Heart left ventricle (tissue), 16 donors: Measurements from ENCODE around the gene CREG1. TPM values are rescaled to one million over a fixed set of nuclear protein-coding genes. Genes with fewer than 3 reads are reported as not detected.
"Not testable (repeated sequence)": the region's sequence is repeated elsewhere in the genome, so short reads cannot be mapped to it uniquely, and the experiment has no call there.

Experiments
- ATAC-seq, 4 donors: fragments of 200-7000 bp; cut with Tn5 transposase; one replicate each; pipeline ENCODE4 v1.9.1; 2020 to 2022; ENCODE audit warnings: moderate library complexity in 4 of 4, mild to moderate bottlenecking in 3 of 4, moderate number of reproducible peaks in 1 of 4
- DNase-seq, 5 donors: peaks; one replicate each; pipeline ENCODE4 v3.0.0-alpha.2; 2020
- H3K27ac ChIP-seq, 12 donors: fragments of 200-600 bp; sonication (generic) in 4 of 12; one replicate each; pipeline versions ENCODE4 v1.5.0 to v1.8.0; 2016 to 2022; ENCODE audit warnings: mild to moderate bottlenecking in 2 of 12
- H3K27me3 ChIP-seq, 9 donors: fragments of 200-600 bp; sonication (generic) in 2 of 9; one replicate each; pipeline versions ENCODE4 v1.5.1 to v1.8.0; 2016 to 2022; ENCODE audit warnings: mild to moderate bottlenecking in 3 of 9
- H3K36me3 ChIP-seq, 9 donors: fragments of 200-600 bp; sonication (generic) in 2 of 9; one replicate each; pipeline versions ENCODE4 v1.5.0 to v1.8.0; 2018 to 2022; ENCODE audit warnings: mild to moderate bottlenecking in 2 of 9
- H3K4me1 ChIP-seq, 12 donors: fragments of 200-600 bp; sonication (generic) in 4 of 12; one replicate each; pipeline versions ENCODE4 v1.5.0 to v1.8.0; 2016 to 2022; ENCODE audit warnings: mild to moderate bottlenecking in 3 of 12
- H3K4me3 ChIP-seq, 12 donors: fragments of 200-600 bp; sonication (generic) in 4 of 12; one replicate each; pipeline versions ENCODE4 v1.5.0 to v1.8.0; 2017 to 2022; ENCODE audit warnings: mild to moderate bottlenecking in 9 of 12, moderate library complexity in 4 of 12
- H3K9me3 ChIP-seq, 12 donors: fragments of 200-600 bp; sonication (generic) in 4 of 12; one replicate each; pipeline versions ENCODE4 v1.5.0 to v1.8.0; 2016 to 2022; ENCODE audit warnings: mild to moderate bottlenecking in 1 of 12
- CTCF ChIP-seq, 12 donors: fragments of 200-600 bp; sonication (generic) in 4 of 12; IDR thresholded peaks; one replicate each; pipeline versions ENCODE4 v1.5.0 to v1.8.0; 2018 to 2022; ENCODE audit warnings: antibody characterized with exemption in 12 of 12, mild to moderate bottlenecking in 5 of 12
- POLR2A ChIP-seq, 2 donors: fragments of 450-650 bp; IDR thresholded peaks; one replicate each; pipeline ENCODE4 v1.6.1; 2017; ENCODE audit warnings: antibody characterized with exemption in 2 of 2, mild to moderate bottlenecking in 2 of 2, moderate library complexity in 2 of 2
- WGBS, 4 donors: extraction: QIAGEN DNeasy Blood & Tissue Kit in 2 of 4; methylation state at CpG; one replicate each; pipeline versions ENCODE4 v1.1.5 to v1.1.7; 2013 to 2018; 5-methylcytosine and 5-hydroxymethylcytosine counted together
- intact Hi-C, 10 donors: fragments of 100-400 bp; cut with DNase I; formaldehyde crosslinking; loops; one replicate each; pipeline versions ENCODE4 v1.11.1 to v1.14.2; 2022
- polyA plus RNA-seq, 2 donors: library from polyadenylated mRNA; stranded (reverse); fragments of 200-250 nt; gene quantifications; one replicate each; pipeline ENCODE4 v1.2.3, GENCODE V29; 2013
- total RNA-seq, 9 donors: library from RNA; depleted of rRNA in 2 of 9; stranded (reverse); fragments of >200 nt in 2 of 9; fragmentation: NEBNext Ultra II Directional in 3 of 9; extraction: Animal tissue kit (Norgen Biotek cat#: 25700) in 3 of 9; gene quantifications; one replicate each; pipeline versions ENCODE4 v1.1.0 to v1.2.4, GENCODE V29; 2016 to 2023
- donor health status: ischemic (EF 13 %, LVEDD 7.1; RV severe dilation, severe dysfunction).
- donor health status: healthy with polysubstance abuse.
- donor health status: DM: no; HTN: yes; CAD: no.
- donor health status: DM: no; HTN: no; CAD: no.
- donor health status: ischemic (EF 25% LVEDD 6.9; RV normal size, moderate dysfunction).
- donor health status: ischemic (EF 25% LVEDD 5.7; RV mildly dilated, moderate dysfunction).
- donor health status: healthy.
- donor health status: DM: yes; HTN: yes; CAD: no.
- donor health status: ischemic (EF 35%, LVEDD 5.7; RV mildly dilated, moderate dysfunction).
- donor health status: nonischemic (EF 11% LVEDD 7.7; RV severe dilation, severe dysfunction).
- donor health status: DM: yes; HTN: yes; CAD: no.
- donor health status: PGD.
- donor health status: ischemic (EF 29% LVEDD 5.4; RV normal size, mild dysfunction).
- donor health status: nonischemic (EF 23%, LVEDD 6.1; RV moderate dilation, normal function).

CREG1 gene
- total and polyA plus RNA-seq, 11 donors: 31.3 to 176 (median 85.5) TPM

GRCh38 chr1:167575649-167576048, 22.1 kb upstream of the CREG1 start:
- ATAC-seq (no peak), DNase-seq (no peak)
- H3K27ac ChIP-seq: no peak overlapping the region
- no peaks in the 10 kb centered on the region for H3K9me3 ChIP-seq
- 86 to 89% (median 87%) methylated on average over 13 of the region's 13 CpGs for WGBS, 4 donors
- intact Hi-C loops: no loop called here
- H3K4me1 ChIP-seq: no peaks in the 10 kb centered on the region
- H3K27me3 ChIP-seq: no peaks in the 10 kb centered on the region
- TF ChIP-seq CTCF (IDR thresholded peaks at IDR 0.05): no peak
- TF ChIP-seq POLR2A (IDR thresholded peaks at IDR 0.05): no peak
- H3K4me3 ChIP-seq: no peak overlapping the region
- no peaks in the 10 kb centered on the region for H3K36me3 ChIP-seq

- no peak overlapping the region for H3K27ac ChIP-seq
- no peaks in the 10 kb centered on the region for H3K9me3 ChIP-seq
- no peaks in the 10 kb centered on the region for H3K27me3 ChIP-seq
- no peaks in the 10 kb centered on the region for H3K36me3 ChIP-seq
- intact Hi-C loops: no loop called here
- WGBS, 4 donors: 57 to 72% (median 59%) methylated on average over 2 of the region's 2 CpGs
- H3K4me3 ChIP-seq: no peak overlapping the region
- TF ChIP-seq POLR2A (IDR thresholded peaks at IDR 0.05): no peak
- DNase-seq: no peak
- H3K4me1 ChIP-seq: no peaks in the 10 kb centered on the region
- no peak for ATAC-seq
These were observed 19.5 kb upstream of the CREG1 start for GRCh38 chr1:167573035-167573434.

- ATAC-seq: not testable (repeated sequence)
- WGBS, 4 donors: 90 to 96% (median 95%) methylated on average over 6 of the region's 6 CpGs
These were observed 17.1 kb upstream of the CREG1 start for GRCh38 chr1:167570712-167571111.

GRCh38 chr1:167567663-167568062, 14.1 kb upstream of the CREG1 start:
- no peak overlapping the region for H3K27ac ChIP-seq
- intact Hi-C loops: no loop called here
- TF ChIP-seq POLR2A (IDR thresholded peaks at IDR 0.05): no peak
- no peak for TF ChIP-seq CTCF (IDR thresholded peaks at IDR 0.05)
- WGBS, 4 donors: 69 to 79% (median 74%) methylated on average over 5 of the region's 5 CpGs
- peaks cover 0 to 48% (median 16%) of the 10 kb centered on the region in 12 donors for H3K4me1 ChIP-seq
- no peaks in the 10 kb centered on the region for H3K36me3 ChIP-seq
- H3K4me3 ChIP-seq: no peak overlapping the region
- DNase-seq (no peak), ATAC-seq (no peak)
- H3K9me3 ChIP-seq: no peaks in the 10 kb centered on the region
- no peaks in the 10 kb centered on the region for H3K27me3 ChIP-seq

More at GRCh38 chr1:167570712-167571111, 17.1 kb upstream of the CREG1 start:
- H3K27me3 ChIP-seq, intact Hi-C loops, H3K4me3 ChIP-seq, H3K36me3 ChIP-seq, DNase-seq, H3K27ac ChIP-seq, H3K9me3 ChIP-seq: not testable (repeated sequence)
- peaks cover 0 to 21% (median 7%) of the 10 kb centered on the region in 12 donors for H3K4me1 ChIP-seq

- Histone ChIP-seq H3K9me3 (no peaks in the 10 kb centered on the region), H3K27ac (no peak overlapping the region), H3K27me3 (no peaks in the 10 kb centered on the region), H3K4me1 (peaks cover 0 to 52% (median 16%) of the 10 kb centered on the region in 12 donors), H3K36me3 (no peaks in the 10 kb centered on the region), H3K4me3 (no peak overlapping the region)
- 49 to 83% (median 64%) methylated on average over 3 of the region's 3 CpGs for WGBS, 4 donors
- intact Hi-C loops: no loop called here
- DNase-seq: no peak
- no peak for ATAC-seq
- no peak for TF ChIP-seq POLR2A (IDR thresholded peaks at IDR 0.05)
- no peak for TF ChIP-seq CTCF (IDR thresholded peaks at IDR 0.05)
These were observed 13.2 kb upstream of the CREG1 start for GRCh38 chr1:167566766-167567165.
